GM23338 (cell line): ENCODE data around the gene ZNF273. TPM values are rescaled to one million over a fixed set of nuclear protein-coding genes. Genes with fewer than 3 reads are reported as not detected.

Experiments
- ATAC-seq: fragments of 200-7000 bp; cut with Tn5 transposase; 3 replicates; pipeline ENCODE4 v1.9.1; 2020
- DNase-seq: peaks from one replicate; pipeline ENCODE4 v3.0.0-alpha.2; 2015; ENCODE audit warnings: low spot score
- H2AFZ ChIP-seq: fragments of 200-600 bp; sonication (generic); 2 replicates; pipeline ENCODE4 v1.8.0; 2016; ENCODE audit warnings: antibody characterized with exemption, mild to moderate bottlenecking, moderate library complexity
- H3F3A ChIP-seq: fragments of 200-600 bp; sonication (generic); replicated peaks from 2 replicates; pipeline ENCODE4 v1.8.0; 2017; ENCODE audit warnings: antibody characterized with exemption, mixed run types, low read depth
- H3K27ac ChIP-seq: fragments of 200-600 bp; sonication (generic); 2 replicates; pipeline ENCODE4 v1.6.1; 2016; ENCODE audit warnings: low read depth
- H3K27me3 ChIP-seq: fragments of 200-600 bp; sonication (generic); 2 replicates; pipeline ENCODE4 v1.8.0; 2016; ENCODE audit warnings: mild to moderate bottlenecking, mixed run types, moderate library complexity; ENCODE audit not compliant: insufficient read depth
- H3K36me3 ChIP-seq: fragments of 200-600 bp; sonication (generic); 2 replicates; pipeline ENCODE4 v1.8.0; 2016; ENCODE audit warnings: mild to moderate bottlenecking; ENCODE audit not compliant: insufficient read depth
- H3K4me1 ChIP-seq: fragments of 200-600 bp; sonication (generic); 2 replicates; pipeline ENCODE4 v1.8.0; 2016; ENCODE audit warnings: mild to moderate bottlenecking, moderate library complexity; ENCODE audit not compliant: insufficient read depth
- H3K4me2 ChIP-seq: fragments of 200-600 bp; sonication (generic); 2 replicates; pipeline ENCODE4 v1.7.1; 2017; ENCODE audit warnings: mixed run types
- H3K4me3 ChIP-seq: fragments of 200-600 bp; sonication (generic); 2 replicates; pipeline ENCODE4 v1.6.1; 2016; ENCODE audit warnings: mixed run types
- H3K79me2 ChIP-seq: fragments of 200-600 bp; sonication (generic); replicated peaks from 2 replicates; pipeline ENCODE4 v1.8.0; 2017; ENCODE audit warnings: mild to moderate bottlenecking; ENCODE audit not compliant: insufficient read depth
- H3K9me2 ChIP-seq: fragments of 200-600 bp; sonication (generic); 2 replicates; pipeline ENCODE4 v1.8.0; 2017; ENCODE audit not compliant: insufficient read depth
- H4K20me1 ChIP-seq: fragments of 200-600 bp; sonication (generic); replicated peaks from 2 replicates; pipeline ENCODE4 v1.8.0; 2017; ENCODE audit warnings: mild to moderate bottlenecking; ENCODE audit not compliant: insufficient read depth
- H3K27ac Mint-ChIP-seq: 2 replicates; pipeline ENCODE4 v1.8.0; 2020; ENCODE audit warnings: inconsistent platforms, mild to moderate bottlenecking, moderate library complexity, mixed read lengths
- H3K27me3 Mint-ChIP-seq: 3 replicates; pipeline ENCODE4 v1.8.0; 2022; ENCODE audit warnings: low read depth, mild to moderate bottlenecking, moderate library complexity, mixed read lengths, inconsistent platforms; ENCODE audit not compliant: insufficient read depth, poor library complexity
- H3K36me3 Mint-ChIP-seq: 3 replicates; pipeline ENCODE4 v1.8.0; 2021; ENCODE audit warnings: low read depth, mild to moderate bottlenecking, inconsistent platforms, moderate library complexity, mixed read lengths
- H3K4me1 Mint-ChIP-seq: 3 replicates; pipeline ENCODE4 v1.8.0; 2020; ENCODE audit warnings: mild to moderate bottlenecking, inconsistent platforms, mixed read lengths
- H3K4me3 Mint-ChIP-seq: 3 replicates; pipeline ENCODE4 v1.8.0; 2021; ENCODE audit warnings: moderate library complexity, mild to moderate bottlenecking, inconsistent platforms, mixed read lengths
- H3K9me3 Mint-ChIP-seq: 3 replicates; pipeline ENCODE4 v1.8.0; 2020; ENCODE audit warnings: moderate library complexity, mild to moderate bottlenecking, inconsistent platforms, mixed read lengths
- CREB1 ChIP-seq: fragments of 250-450 bp; sonication (Bioruptor Pico); IDR thresholded peaks from 2 replicates; pipeline ENCODE4 v1.5.0; 2020; ENCODE audit warnings: low read depth, mild to moderate bottlenecking, moderate library complexity
- CTCF ChIP-seq, 2 experiments: fragments of 200-600 bp in 1 of 2; sonication (generic) in 1 of 2; conservative IDR thresholded peaks; 2 replicates each; pipeline versions ENCODE4 v1.5.1 to v1.6.1; 2016 to 2017; ENCODE audit warnings: antibody characterized with exemption in 2 of 2, low read depth in 2 of 2, mild to moderate bottlenecking in 2 of 2, moderate library complexity in 1 of 2
- ETS1 ChIP-seq: IDR thresholded peaks from 2 replicates; pipeline ENCODE4 v1.6.1; 2016; ENCODE audit warnings: antibody characterized with exemption
- EZH2 ChIP-seq: fragments of 200-600 bp; sonication (generic); IDR thresholded peaks from one replicate; pipeline ENCODE4 v1.8.0; 2017; ENCODE audit warnings: antibody characterized with exemption, mild to moderate bottlenecking, low read depth; ENCODE audit not compliant: unreplicated experiment
- EZH2phosphoT487 ChIP-seq: fragments of 200-600 bp; sonication (generic); IDR thresholded peaks from one replicate; pipeline ENCODE4 v1.8.1; 2018; ENCODE audit warnings: antibody characterized with exemption; ENCODE audit not compliant: unreplicated experiment
- JUNB ChIP-seq: IDR thresholded peaks from one replicate; pipeline ENCODE4 v1.6.1; 2016; ENCODE audit warnings: antibody characterized with exemption; ENCODE audit not compliant: unreplicated experiment
- NANOG ChIP-seq: IDR thresholded peaks from 2 replicates; pipeline ENCODE4 v1.6.1; 2016; ENCODE audit warnings: antibody characterized with exemption, borderline replicate concordance
- POLR2AphosphoS5 ChIP-seq: IDR thresholded peaks from 2 replicates; pipeline ENCODE4 v1.6.1; 2016; ENCODE audit warnings: antibody characterized with exemption, low read depth
- STAT1 ChIP-seq: IDR thresholded peaks from one replicate; pipeline ENCODE4 v1.6.1; 2016; ENCODE audit warnings: antibody characterized with exemption; ENCODE audit not compliant: unreplicated experiment
- ZNF331 ChIP-seq: fragments of 250-450 bp; sonication (Bioruptor Pico); IDR thresholded peaks from 2 replicates; pipeline ENCODE4 v1.5.0; 2020; ENCODE audit warnings: low read depth, mild to moderate bottlenecking, moderate library complexity
- ZNF462 ChIP-seq: fragments of 250-450 bp; sonication (Bioruptor Pico); IDR thresholded peaks from 2 replicates; pipeline ENCODE4 v1.5.0; 2020; ENCODE audit warnings: mild to moderate bottlenecking, moderate library complexity
- polyA plus RNA-seq: library from polyadenylated mRNA; unstranded; fragments of >200 nt; fragmentation: Nextera tagmentation; extraction: Ambion mirVana; gene quantifications from 2 replicates; pipeline ENCODE4 v1.2.1, GENCODE V29; 2016
- total RNA-seq: library from RNA; depleted of rRNA; stranded (reverse); fragments of >200 nt; shearing (Covaris generic); gene quantifications from 2 replicates; pipeline ENCODE4 v1.2.3, GENCODE V29; 2014

Gene ZNF273
- total and polyA plus RNA-seq, 2 experiments from 2014 or later, result 16.4 to 34.3 TPM

GRCh38 chr7:64873517-64873916, 29.6 kb upstream of the ZNF273 start:
- peaks cover 23% of the 10 kb centered on the region for H3K27me3 Mint-ChIP-seq
- Histone ChIP-seq H3K79me2 (no peaks in the 10 kb centered on the region), H3K36me3 (no peaks in the 10 kb centered on the region), H3K27me3 (peaks cover 26% of the 10 kb centered on the region), H4K20me1 (no peaks in the 10 kb centered on the region), H3K9me2 (no peaks in the 10 kb centered on the region), H3K4me3 (no peak overlapping the region), H3K4me1 (no peaks in the 10 kb centered on the region; the same call in 1 of the 2 replicates), H3K27ac (no peak overlapping the region), H3F3A (no peaks in the 10 kb centered on the region), H2AFZ (no peak overlapping the region), H3K4me2 (no peak overlapping the region)
- no peak for TF ChIP-seq ETS1
- no peak for TF ChIP-seq CREB1
- no peak for TF ChIP-seq ZNF462
- no peak for TF ChIP-seq STAT1
- TF ChIP-seq EZH2phosphoT487, result no peak
- no peak for TF ChIP-seq NANOG
- no peak for TF ChIP-seq JUNB
- no peak for TF ChIP-seq CTCF (conservative IDR thresholded peaks at IDR 0.05; ENCODE audit: low read depth in 2 of 2)
- no peak for TF ChIP-seq ZNF331 (CRISPR knock-in tag)
- no peak for TF ChIP-seq POLR2AphosphoS5
- TF ChIP-seq EZH2, result no peak
- H3K4me3 Mint-ChIP-seq, result no peak overlapping the region
- peaks cover 38% of the 10 kb centered on the region for H3K9me3 Mint-ChIP-seq
- no peak overlapping the region for H3K27ac Mint-ChIP-seq
- DNase-seq, result no peak
- H3K4me1 Mint-ChIP-seq, result no peaks in the 10 kb centered on the region
- H3K36me3 Mint-ChIP-seq, result 0 out of 3 replicates have a peak, but pooled peaks cover 6% of the 10 kb centered on the region
- ATAC-seq, result no peak
